HG03135 (cell line): ENCODE measurements around the gene CHCT1.
"Not testable (repeated sequence)": the region's sequence is repeated elsewhere in the genome, so short reads cannot be mapped to it uniquely, and the experiment has no call there.

Experiments
- ATAC-seq: cut with Tn5 transposase; IDR thresholded peaks from one replicate; pipeline ENCODE4 v1.9.1; 2021; ENCODE audit warnings: mild to moderate bottlenecking, moderate library complexity; ENCODE audit not compliant: unreplicated experiment

Gene CHCT1

GRCh38 chr17:60422162-60422665, at the start of gene CHCT1:
TSS of gene CHCT1 (plus strand) at chr17:60422489. CDS start at chr17:60422593, 104 bp downstream.
- ATAC-seq: no peak

- no peak for ATAC-seq
Observed at GRCh38 chr17:60372790-60373483, 49.4 kb upstream of the CHCT1 start.

GRCh38 chr17:60378187-60378586, 44.1 kb upstream of the CHCT1 start:
- ATAC-seq: not testable (repeated sequence)

GRCh38 chr17:60379461-60379860, 42.8 kb upstream of the CHCT1 start:
- ATAC-seq: not testable (repeated sequence)

- ATAC-seq: no peak
Observed at GRCh38 chr17:60381958-60382357, 40.3 kb upstream of the CHCT1 start.

GRCh38 chr17:60383379-60383778, 38.9 kb upstream of the CHCT1 start:
- ATAC-seq: no peak

- ATAC-seq: not testable (repeated sequence)
Observed at GRCh38 chr17:60384921-60385320, 37.4 kb upstream of the CHCT1 start.

- ATAC-seq: no peak
Observed at GRCh38 chr17:60386147-60387058, 35.9 kb upstream of the CHCT1 start.

GRCh38 chr17:60387666-60388065, 34.6 kb upstream of the CHCT1 start:
- no peak for ATAC-seq

GRCh38 chr17:60388742-60389141, 33.5 kb upstream of the CHCT1 start:
- ATAC-seq: no peak

- no peak for ATAC-seq
Observed at GRCh38 chr17:60390186-60390585, 32.1 kb upstream of the CHCT1 start.

- no peak for ATAC-seq
Observed at GRCh38 chr17:60390925-60391470, 31.3 kb upstream of the CHCT1 start.

- peak; percentile 25 for ATAC-seq
Observed at GRCh38 chr17:60391471-60392041, 30.7 kb upstream of the CHCT1 start.

GRCh38 chr17:60392042-60392844, 30.0 kb upstream of the CHCT1 start, which contains the start of gene USP32:
TSS of gene USP32 (minus strand) at chr17:60392133. CDS start at chr17:60391939, 194 bp downstream.
- ATAC-seq: peak; percentile 78

- no peak for ATAC-seq
Observed at GRCh38 chr17:60392845-60393702, 29.2 kb upstream of the CHCT1 start.

GRCh38 chr17:60393840-60394723, 28.2 kb upstream of the CHCT1 start:
- no peak for ATAC-seq

- no peak for ATAC-seq
Observed at GRCh38 chr17:60395508-60396065, 26.7 kb upstream of the CHCT1 start.

GRCh38 chr17:60396412-60396811, 25.9 kb upstream of the CHCT1 start:
- no peak for ATAC-seq
